Measurements from ENCODE around the gene WASHC4.
A peak's percentile ranks its signal among the peaks of the same experiment; 100 is the strongest.

Gene WASHC4

GRCh38 chr12:105107494-105108371, at the start of gene WASHC4:
Gene WASHC4, plus strand, starts transcription at chr12:105107731. Its CDS starts 70 bp downstream, at chr12:105107801.
- peak; percentile 60 for DNase-seq (ENCODE audit: low read depth)

GRCh38 chr12:105060715-105061378, 46.7 kb upstream of the WASHC4 start:
- no peak for DNase-seq (ENCODE audit: low read depth)
- in situ Hi-C loops (cut with HindIII; ENCODE audit: low sequenced_read_pairs), result no loop called here
- TF ChIP-seq CTCF (IDR thresholded peaks at IDR 0.05; ENCODE audit: low read depth, low read length, missing control alignments), result no peak
- H3K4me3 ChIP-seq (ENCODE audit: low read depth, low read length), result no peak overlapping the region

More at GRCh38 chr12:105107494-105108371, at the start of gene WASHC4:
- H3K4me3 ChIP-seq (ENCODE audit: low read depth, low read length), result peak within 1 kb of the TSS; percentile 87
- in situ Hi-C loops (cut with HindIII; ENCODE audit: low sequenced_read_pairs), result no loop called here
- TF ChIP-seq CTCF (IDR thresholded peaks at IDR 0.05; ENCODE audit: low read depth, low read length, missing control alignments), result no peak

GRCh38 chr12:105064564-105065178, 42.9 kb upstream of the WASHC4 start:
- no peak overlapping the region for H3K4me3 ChIP-seq (ENCODE audit: low read depth, low read length)
- in situ Hi-C loops (cut with HindIII; ENCODE audit: low sequenced_read_pairs), result no loop called here
- no peak for DNase-seq (ENCODE audit: low read depth)
- no peak for TF ChIP-seq CTCF (IDR thresholded peaks at IDR 0.05; ENCODE audit: low read depth, low read length, missing control alignments)

GRCh38 chr12:105067511-105068031, 40.0 kb upstream of the WASHC4 start:
- no peak for DNase-seq (ENCODE audit: low read depth)
- no peak for TF ChIP-seq CTCF (IDR thresholded peaks at IDR 0.05; ENCODE audit: low read depth, low read length, missing control alignments)

GRCh38 chr12:105069936-105070702, 37.4 kb upstream of the WASHC4 start:
- in situ Hi-C loops (cut with HindIII; ENCODE audit: low sequenced_read_pairs), result no loop called here
- DNase-seq (ENCODE audit: low read depth), result no peak
- no peak for TF ChIP-seq CTCF (IDR thresholded peaks at IDR 0.05; ENCODE audit: low read depth, low read length, missing control alignments)
- H3K4me3 ChIP-seq (ENCODE audit: low read depth, low read length), result no peak overlapping the region

More at GRCh38 chr12:105067511-105068031, 40.0 kb upstream of the WASHC4 start:
- in situ Hi-C loops (cut with HindIII; ENCODE audit: low sequenced_read_pairs), result no loop called here
- H3K4me3 ChIP-seq (ENCODE audit: low read depth, low read length), result no peak overlapping the region

Measured in astrocyte of the cerebellum (primary cell).